ENCODE measurements around the gene HNF1B.

- TF ChIP-seq CTCF (conservative IDR thresholded peaks at IDR 0.05): no peak
- TF ChIP-seq ZFX (IDR thresholded peaks at IDR 0.05): no peak
These were observed 34.4 kb downstream of the HNF1B start for GRCh38 chr17:37710344-37710886.

Data from C4-2B (cell line).